SKM-1 treated with dmso at 0.1 percent for 144 hours (cell line): ENCODE results near the gene PFAS.
A peak's percentile ranks its signal among the peaks of the same experiment; 100 is the strongest.
"Not testable (repeated sequence)": the region's sequence is repeated elsewhere in the genome, so short reads cannot be mapped to it uniquely, and the experiment has no call there.

Source experiments
- DNase-seq: peaks from one replicate; lab custom pipeline; 2025; ENCODE audit not compliant: unreplicated experiment; lab: John Stamatoyannopoulos, UW

PFAS gene

DNA sequence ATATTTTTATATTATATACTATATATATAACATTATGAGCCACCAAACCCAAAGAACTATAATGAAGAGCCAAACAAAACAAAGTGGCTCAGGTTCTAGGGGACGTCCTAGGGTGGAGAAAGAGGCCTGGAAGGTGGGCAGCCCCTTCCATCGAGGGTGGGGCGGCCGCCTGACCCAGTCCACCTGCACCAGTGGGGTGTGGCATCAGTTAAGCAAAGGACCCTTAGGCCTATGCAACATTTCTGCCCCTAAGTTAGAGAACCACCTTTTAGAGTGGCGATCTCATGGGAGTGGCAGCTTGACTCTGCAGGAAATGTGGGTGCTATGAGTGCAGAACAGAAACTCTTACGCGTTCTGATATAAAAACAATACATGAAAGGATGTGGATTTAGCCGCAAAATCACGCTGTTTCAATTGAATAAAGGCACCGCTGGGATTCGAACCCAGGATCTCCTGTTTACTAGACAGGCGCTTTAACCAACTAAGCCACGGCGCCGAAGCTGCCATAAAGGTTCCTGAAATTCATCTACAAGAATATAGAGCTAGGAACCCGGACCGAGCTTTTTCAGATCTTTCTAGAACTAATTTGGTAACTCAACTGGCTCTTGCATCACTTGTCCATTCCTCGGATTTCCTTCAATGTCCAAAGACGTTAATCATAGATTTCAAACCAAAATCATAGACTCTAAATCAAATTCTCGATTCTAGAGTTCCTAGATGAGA is 23.1 kb upstream of the PFAS start:
- peak; percentile 44 for DNase-seq

DNA sequence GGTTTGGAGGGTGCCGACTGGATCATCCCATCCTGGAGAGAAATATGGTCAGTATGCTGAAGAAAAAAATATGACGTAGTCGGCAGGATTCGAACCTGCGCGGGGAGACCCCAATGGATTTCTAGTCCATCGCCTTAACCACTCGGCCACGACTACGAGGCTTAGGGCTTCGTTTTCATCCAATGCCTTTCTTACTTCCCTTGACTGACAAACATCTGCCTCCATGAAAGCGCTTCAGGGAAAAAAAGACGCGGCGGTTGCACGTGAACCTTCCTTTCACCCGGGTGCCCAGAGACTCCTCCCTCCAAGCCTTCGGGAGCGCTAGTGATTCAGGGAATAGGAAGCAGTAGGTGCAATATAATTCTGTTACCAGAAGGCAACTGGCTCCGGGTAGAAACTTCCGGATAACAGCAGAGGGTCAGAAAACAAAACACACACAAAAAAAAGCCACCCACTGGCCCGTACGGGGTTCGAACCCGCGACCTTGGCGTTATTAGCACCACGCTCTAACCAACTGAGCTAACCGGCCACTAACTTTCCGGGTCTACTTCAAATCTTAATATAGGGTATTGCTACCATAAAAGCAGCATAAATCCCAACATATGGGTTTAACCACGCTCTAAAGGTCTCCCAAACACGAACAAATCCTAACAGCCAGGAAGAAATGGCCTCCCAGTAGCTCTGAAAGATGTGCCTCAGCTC is 22.4 kb upstream of the PFAS start:
- peak; percentile 57 for DNase-seq

DNA sequence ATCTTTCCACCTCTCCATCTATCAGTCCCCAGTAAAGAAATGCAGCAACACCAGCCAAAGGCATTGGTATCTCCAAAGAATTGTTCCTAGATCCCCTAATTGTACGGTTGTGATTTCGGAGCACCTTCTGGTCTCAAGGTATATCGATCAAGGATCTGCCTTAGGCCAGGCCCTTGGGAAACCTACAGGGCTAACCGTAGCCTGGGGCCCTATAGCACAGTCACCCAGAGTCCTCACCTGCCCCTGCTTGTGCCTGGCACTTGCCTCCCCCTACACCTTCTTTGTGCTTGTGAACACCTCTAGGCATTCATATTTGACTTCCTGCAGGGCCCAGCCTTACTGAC is 21.9 kb upstream of the PFAS start:
- no peak for DNase-seq

DNA sequence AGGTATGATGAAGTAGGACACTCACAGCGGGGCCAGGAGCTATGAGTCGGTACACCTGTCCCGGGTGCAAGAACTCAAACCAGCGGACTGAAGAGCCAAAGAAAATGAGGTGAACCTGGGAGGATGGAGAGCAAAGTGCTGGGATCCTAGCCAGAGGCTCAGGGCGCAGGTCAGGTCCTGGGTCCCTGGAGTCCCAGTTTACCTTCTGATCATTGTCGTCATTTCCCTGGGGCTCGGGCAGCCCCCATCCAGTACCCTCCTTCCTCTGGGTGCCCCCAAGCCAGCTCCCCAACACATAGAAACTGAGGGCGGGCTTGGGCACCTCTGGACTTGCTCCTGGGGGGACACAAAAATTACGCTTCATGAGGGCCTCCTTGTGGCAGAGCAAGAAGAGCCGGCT is 17.4 kb upstream of the PFAS start:
- DNase-seq, result no peak

DNA sequence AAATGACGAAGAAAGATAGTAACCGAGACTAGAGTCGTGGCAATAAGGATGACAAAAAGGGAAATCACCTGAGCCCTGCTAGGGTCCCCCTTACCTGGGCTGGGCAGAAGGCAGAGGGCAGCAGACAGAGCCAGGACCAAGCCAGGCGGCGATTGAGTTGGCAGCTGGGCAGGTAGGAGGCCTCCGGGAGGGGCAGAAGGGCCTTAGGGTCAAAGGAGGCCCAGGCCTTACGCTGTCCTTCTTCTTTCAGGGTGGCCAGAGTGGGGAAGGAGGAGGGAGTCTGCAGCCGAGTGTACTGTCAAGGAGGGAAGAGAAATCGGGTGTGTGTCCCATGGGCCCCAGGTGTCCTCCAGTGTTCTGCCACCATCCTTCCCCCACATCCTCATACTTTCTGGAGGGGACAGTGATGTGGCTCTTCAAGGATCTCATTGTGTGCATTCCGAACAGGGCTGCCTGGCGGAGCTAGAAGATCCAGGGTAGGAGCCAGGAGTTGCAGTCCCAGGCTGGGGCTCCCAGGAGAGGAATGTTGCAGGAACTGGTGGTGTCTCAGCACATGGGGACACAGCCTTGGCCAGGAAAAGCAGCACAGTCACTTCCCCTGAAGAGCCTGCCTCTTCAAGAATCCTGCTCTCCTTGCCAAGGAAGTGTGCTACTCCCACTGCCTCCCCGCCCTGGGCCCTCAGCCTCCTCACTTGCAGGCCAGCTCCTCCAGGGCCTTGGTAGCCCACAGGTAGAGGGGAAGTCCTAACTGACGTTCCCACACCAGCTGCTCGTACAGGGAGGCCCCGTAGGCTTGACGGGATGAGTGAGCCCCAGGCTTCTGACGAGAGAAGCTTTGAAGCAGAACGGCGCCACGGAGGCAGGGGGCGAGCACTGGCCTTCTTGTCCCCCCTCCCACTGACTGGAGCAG is 14.5 kb upstream of the PFAS start:
- no peak for DNase-seq

DNA sequence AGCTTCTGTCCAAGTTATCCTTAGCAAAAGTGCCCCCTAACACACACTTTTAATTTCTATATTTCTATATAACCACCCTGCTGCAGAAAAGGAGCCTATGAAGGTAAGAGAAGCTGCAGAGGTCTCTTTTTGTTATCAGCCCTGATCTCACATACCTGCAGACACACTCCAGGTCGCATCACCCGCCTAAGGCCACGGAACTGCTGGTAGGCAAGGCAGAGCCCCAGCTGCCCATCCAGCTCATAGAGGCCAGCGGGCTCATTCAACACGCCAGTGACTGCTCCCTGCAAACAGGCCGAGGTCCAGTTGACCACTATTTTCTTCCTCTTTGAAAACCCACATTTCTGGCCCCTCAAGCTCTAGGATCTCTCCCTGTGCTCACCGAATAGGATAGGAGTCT is 13.4 kb upstream of the PFAS start:
- no peak for DNase-seq

DNA sequence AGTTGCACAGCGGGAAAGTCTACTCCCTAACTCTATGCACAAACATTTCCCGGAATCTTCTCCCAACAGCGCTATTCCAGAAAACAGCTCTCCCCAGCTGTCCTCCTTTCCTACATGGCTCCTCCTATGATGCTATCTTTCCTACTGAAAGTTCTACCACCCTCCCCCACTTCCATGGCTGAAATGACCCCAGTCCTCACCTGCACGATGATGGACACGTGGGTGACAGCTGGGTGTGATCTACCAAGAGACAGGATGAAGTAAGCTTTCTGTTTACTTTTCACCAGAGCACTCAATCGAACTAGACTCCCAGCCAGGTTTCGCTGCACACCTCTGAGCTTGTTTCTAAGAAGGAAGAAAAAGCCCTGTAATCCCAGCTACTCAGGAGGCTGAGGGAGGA is 11.9 kb upstream of the PFAS start:
- no peak for DNase-seq

DNA sequence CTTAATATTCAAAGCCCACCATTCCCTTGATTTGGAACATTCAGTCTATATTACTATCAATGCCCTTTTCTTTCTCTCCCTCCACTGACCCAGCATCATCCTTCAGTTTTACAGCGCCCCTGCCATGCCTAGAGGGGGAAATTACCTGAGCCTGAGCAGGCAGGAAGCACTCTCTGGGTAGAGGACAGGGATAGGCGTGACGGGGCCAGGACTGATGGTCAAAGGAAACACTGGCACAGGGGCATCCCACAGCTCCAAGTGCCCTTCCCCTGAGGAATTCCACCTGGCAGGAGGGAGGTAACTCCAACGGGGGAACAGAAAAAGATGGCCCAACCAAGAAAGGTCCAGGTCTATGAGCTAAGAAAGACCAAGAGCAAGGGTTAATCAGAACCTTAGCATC is 11.2 kb upstream of the PFAS start:
- DNase-seq, result no peak

DNA sequence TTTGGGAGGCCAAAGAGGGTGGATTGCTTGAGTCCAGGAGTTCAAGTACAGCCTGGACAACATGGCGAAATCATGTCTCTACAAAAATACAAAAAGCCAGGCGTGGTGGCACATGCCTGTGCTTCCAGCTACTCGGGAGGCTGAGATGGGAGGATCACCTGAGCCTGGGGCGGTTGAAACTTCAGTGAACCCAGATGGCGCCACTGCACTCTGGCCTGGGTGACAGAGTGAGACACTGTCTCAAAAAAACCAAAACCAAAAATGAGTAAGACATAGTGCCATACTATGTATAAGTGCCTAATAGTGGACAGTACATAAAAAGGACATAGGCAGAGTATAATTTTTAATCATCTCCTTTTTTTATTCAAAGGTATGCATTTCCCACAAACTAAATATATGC is 5.3 kb upstream of the PFAS start:
- DNase-seq, result no peak

DNA sequence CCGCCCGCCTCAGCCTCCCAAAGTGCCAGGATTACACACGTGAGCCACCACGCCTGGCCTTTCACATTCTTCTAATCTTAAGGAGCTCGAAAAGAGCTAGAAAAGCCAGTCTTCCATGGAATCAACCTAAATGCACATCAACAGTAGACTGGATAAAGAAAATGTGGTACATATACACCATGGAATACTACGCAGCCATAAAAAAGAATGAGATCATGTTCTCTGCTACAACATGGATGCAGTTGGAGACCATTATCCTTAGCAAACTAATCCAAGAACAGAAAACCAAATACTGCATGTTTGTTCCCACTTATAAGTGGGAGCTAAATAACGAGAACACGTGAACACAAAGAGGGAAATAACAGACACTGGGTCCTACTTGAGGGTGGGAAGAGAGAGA is 4.3 kb upstream of the PFAS start:
- DNase-seq, result no peak

DNA sequence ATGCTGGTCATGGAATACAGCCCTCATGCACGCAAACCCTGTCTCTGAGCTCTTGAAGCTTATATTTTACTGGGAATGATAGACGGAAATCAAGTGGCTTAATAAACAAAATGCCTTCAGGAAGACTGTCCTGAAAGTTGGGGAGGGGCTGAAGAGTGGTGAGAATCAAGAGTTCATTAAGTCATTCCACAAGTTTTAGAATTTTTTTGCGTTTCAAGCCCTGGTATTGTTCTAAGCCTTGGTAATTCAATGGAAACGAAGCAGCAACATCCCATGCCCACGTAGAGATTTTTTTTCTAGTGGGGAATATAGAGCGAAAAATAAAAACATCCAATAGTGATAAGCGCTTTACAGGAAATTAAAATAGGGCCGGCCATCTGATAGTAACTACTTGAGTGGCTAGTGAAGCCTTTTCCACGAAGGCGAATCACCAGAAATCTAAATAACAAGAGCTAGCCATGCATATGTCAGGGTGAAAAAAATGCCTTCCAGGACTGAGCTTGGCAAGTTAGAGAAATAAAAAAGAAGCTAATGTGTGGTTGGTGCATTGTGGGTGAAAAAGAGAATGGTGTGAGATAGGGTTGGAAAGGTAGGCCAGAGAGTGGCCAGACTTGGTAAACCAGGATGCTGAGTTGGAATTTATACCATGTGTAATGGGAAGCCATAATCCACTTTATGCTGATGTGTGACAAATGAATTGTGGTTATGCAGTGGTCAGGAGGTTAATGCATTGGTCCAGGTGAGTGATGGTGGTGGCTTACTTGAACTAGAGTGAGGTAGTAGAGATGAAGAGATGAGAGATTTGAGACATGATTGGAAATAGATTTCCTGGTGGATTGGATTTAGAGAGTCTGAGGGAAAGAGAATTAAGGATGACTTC is 772 bp downstream of the PFAS start:
- DNase-seq, result no peak

DNA sequence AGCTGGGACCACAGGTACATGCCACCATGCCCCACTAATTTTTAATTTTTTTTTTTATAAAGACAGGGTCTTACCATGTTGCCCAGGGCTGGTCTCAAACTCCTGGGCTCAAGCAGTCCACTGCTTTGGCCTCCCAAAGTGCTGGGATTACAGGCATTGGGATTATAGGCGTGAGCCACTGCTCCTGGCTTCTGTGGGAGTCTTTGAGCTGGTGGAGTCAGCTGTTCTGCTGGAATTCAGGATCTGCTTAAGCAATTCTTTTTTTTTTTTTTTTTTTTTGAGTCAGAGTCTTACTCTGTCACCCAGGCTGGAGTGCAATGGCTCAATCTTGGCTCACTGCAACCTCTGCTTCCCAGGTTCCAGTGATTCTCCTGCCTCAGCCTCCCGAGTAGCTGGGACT is 2.3 kb downstream of the PFAS start:
- not testable (repeated sequence) for DNase-seq

DNA sequence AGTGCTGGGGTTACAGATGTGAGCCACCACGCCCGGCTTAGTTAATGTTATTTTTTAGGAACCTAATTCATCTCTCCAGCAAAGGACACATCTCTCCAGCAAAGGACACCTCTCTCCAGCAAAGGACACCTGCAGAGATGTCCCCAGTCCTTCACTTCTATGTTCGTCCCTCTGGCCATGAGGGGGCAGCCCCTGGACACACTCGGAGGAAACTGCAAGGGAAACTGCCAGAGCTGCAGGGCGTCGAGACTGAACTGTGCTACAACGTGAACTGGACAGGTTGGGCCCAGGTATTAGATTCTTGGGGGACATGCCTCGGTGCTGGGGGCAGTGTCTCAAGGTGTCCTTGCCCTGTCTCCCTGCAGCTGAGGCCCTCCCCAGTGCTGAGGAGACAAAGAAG is 4.7 kb downstream of the PFAS start:
- no peak for DNase-seq

DNA sequence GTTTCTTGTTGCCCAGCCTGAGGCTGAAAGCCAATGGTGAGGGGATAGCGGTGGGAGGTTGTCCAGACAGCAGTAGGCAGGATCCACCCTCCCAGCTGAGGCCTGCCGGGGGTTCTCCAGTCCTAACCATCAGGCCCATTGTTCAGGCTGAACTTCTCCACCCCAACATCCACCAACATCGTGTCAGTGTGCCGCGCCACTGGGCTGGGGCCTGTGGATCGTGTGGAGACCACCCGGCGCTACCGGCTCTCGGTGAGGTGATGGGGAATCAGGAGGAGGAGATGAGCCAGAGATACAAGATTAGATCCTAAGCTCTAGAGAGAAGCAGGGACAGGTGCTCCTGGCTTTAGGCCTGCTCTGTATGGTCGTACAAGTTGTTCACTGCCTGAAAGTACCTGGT is 5.8 kb downstream of the PFAS start:
- DNase-seq, result no peak

DNA sequence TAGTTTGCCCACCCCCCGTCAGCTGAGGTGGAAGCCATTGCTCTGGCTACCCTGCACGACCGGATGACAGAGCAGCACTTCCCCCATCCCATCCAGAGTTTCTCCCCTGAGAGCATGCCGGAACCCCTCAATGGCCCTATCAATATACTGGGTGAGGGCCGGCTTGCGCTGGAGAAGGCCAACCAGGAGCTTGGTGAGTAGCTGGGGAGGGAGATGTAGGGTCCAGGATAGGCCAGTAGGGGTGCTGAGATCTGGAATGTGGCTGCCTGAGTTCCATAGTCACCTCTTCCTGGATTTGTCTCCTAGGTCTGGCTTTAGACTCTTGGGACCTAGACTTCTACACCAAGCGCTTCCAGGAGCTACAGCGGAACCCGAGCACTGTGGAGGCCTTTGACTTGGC is 6.4 kb downstream of the PFAS start:
- DNase-seq, result no peak

DNA sequence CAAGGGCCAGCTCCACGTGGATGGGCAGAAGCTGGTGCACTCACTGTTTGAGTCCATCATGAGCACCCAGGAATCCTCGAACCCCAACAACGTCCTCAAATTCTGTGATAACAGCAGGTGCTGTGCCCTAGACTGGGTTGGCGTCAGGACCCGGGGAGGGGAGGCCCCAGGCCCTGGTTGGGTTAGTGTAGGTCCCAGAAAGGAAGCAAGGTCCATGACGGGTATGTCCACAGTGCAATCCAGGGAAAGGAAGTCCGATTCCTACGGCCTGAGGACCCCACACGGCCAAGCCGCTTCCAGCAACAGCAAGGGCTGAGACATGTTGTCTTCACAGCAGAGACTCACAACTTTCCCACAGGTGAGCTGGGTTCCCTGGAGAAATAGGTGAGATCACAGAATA is 7.2 kb downstream of the PFAS start:
- no peak for DNase-seq

DNA sequence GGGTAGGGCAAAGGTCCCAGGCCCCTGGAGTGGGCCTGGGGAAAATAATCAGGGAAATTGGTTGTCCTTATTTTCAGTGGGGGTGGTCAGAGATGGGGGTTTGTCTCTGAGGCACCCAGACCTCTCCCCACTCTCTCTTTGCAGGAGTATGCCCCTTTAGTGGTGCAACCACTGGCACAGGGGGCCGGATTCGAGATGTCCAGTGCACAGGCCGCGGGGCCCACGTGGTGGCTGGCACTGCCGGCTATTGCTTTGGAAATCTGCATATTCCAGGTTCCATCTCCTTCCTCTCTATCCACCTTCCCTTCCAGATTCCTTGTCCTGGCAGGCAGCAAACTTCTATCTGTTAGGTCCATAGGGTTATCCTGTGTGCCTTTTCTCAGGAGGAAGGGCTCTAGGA is 7.6 kb downstream of the PFAS start:
- DNase-seq, result no peak

DNA sequence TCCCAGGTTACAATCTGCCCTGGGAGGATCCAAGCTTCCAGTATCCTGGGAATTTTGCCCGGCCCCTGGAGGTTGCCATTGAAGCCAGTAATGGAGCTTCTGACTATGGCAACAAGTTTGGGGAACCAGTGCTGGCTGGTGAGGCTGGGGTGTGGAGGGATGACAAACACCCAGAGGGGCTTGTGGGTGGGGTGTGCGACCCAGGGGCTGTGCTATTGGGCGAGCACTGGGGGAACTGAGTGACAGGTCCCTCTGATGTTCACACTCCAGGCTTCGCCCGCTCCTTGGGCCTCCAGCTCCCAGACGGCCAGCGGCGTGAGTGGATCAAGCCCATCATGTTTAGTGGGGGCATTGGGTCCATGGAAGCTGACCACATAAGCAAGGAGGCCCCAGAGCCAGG is 8.7 kb downstream of the PFAS start:
- no peak for DNase-seq

DNA sequence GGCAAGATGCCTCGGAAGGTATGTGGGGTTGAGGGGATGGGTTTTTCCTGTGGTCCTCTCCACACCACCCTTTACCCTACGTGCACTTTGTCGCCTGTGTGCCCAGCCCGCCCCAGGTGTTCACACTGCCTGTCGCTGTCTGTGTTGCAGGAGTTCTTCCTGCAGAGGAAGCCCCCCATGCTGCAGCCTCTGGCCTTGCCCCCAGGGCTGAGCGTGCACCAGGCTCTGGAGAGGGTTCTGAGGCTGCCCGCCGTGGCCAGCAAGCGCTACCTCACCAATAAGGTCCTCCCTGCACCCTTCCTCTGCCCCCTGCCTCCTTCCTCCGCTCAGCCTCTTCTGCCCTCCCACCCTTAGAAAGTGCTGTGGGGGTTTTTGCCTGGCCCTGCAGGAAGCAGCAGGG is 15.2 kb downstream of the PFAS start:
- no peak for DNase-seq

DNA sequence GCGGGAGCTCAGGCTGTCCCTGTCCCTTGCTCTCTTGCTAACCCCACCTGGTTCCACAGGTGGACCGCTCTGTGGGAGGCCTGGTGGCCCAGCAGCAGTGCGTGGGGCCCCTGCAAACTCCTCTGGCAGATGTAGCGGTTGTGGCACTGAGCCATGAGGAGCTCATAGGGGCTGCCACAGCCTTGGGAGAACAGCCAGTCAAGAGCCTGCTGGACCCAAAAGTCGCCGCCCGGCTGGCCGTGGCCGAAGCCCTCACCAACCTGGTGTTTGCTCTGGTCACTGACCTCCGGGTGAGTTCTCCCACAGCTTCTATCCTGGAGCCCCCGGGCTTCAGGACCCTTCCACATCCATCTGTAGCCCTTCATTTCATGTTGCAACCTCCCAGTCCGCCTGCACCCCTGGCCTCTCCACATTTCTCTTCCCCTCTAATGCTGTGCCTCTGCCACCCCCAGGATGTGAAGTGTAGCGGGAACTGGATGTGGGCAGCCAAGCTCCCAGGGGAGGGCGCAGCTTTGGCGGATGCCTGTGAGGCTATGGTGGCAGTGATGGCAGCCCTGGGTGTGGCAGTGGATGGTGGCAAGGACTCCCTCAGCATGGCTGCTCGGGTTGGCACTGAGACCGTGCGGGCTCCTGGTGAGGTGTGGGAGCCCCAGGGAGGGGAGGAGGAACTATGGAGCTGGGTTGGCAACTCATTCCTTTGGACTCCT is 15.9 kb downstream of the PFAS start:
- no peak for DNase-seq
